Epithelial cell of esophagus (primary cell): ENCODE measurements around the gene ZNF335.

Source experiments
- DNase-seq: peaks from one replicate; pipeline ENCODE4 v3.0.0; 2010; ENCODE audit warnings: low read depth
- H3K4me3 ChIP-seq: 2 replicates; pipeline ENCODE4 v1.5.1; 2011; ENCODE audit warnings: mild to moderate bottlenecking, low read length, control low read depth
- TF ChIP-seq, protein P1 (sequence below): IDR thresholded peaks from 2 replicates; pipeline ENCODE4 v1.5.1; 2011; ENCODE audit warnings: low read depth, mild to moderate bottlenecking, low read length, control low read depth, inconsistent platforms; ENCODE audit not compliant: insufficient read depth; ENCODE audit errors: missing control alignments

ZNF335 gene

DNA sequence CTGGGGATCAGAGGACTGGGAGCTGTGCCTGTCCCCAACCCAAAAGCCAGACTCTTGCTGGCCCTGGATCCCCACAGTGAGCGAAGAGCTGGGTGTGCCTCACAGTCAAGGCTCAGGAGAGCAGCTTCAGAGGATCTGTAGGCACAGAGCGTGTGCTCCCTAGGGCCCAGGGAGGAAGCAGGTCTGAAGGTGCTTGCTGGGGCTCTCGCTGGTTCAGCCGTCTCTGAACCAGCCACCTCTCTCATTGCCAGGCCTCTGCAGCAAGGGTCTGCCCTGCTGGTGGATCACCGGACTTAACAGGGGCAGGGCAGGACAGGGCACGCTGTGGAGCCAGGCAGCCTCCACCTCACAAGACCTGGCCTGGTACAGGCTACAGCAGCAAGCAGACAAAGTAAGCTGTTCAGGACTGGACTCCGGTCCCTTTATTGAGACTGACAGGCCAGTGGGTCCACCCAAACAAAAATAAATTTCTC lies 23.7 kb downstream of the ZNF335 start:
- no peak for DNase-seq
- H3K4me3 ChIP-seq = no peak overlapping the region
- TF ChIP-seq, protein P1, sequence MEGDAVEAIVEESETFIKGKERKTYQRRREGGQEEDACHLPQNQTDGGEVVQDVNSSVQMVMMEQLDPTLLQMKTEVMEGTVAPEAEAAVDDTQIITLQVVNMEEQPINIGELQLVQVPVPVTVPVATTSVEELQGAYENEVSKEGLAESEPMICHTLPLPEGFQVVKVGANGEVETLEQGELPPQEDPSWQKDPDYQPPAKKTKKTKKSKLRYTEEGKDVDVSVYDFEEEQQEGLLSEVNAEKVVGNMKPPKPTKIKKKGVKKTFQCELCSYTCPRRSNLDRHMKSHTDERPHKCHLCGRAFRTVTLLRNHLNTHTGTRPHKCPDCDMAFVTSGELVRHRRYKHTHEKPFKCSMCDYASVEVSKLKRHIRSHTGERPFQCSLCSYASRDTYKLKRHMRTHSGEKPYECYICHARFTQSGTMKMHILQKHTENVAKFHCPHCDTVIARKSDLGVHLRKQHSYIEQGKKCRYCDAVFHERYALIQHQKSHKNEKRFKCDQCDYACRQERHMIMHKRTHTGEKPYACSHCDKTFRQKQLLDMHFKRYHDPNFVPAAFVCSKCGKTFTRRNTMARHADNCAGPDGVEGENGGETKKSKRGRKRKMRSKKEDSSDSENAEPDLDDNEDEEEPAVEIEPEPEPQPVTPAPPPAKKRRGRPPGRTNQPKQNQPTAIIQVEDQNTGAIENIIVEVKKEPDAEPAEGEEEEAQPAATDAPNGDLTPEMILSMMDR = no peak

DNA sequence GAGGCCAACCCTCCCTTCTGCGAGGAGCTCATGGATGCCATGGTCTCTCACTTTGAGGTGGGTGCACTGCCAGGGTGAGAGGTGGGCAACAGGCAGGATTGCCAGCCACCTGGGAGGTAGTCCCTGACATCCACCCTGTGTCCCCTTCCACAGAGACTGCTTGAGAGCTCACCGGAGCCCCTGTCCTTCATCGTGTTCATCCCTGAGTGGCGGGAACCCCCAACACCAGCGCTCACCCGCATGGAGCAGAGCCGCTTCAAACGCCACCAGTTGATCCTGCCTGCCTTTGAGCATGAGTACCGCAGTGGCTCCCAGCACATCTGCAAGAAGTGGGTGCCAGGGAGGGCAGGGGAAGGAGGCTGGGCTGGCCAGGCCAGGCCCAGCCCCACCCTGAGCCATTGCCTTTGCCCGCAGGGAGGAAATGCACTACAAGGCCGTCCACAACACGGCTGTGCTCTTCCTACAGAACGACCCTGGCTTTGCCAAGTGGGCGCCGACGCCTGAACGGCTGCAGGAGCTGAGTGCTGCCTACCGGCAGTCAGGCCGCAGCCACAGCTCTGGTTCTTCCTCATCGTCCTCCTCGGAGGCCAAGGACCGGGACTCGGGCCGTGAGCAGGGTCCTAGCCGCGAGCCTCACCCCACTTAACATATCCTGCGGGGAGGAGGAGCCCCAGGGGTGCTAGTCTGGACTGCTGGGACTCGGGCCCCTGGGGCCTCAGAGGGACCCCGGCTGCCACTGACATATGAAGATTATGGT lies 24.7 kb downstream of the ZNF335 start:
- H3K4me3 ChIP-seq = no peak overlapping the region
- DNase-seq = no peak
- TF ChIP-seq, protein P1 = no peak

DNA sequence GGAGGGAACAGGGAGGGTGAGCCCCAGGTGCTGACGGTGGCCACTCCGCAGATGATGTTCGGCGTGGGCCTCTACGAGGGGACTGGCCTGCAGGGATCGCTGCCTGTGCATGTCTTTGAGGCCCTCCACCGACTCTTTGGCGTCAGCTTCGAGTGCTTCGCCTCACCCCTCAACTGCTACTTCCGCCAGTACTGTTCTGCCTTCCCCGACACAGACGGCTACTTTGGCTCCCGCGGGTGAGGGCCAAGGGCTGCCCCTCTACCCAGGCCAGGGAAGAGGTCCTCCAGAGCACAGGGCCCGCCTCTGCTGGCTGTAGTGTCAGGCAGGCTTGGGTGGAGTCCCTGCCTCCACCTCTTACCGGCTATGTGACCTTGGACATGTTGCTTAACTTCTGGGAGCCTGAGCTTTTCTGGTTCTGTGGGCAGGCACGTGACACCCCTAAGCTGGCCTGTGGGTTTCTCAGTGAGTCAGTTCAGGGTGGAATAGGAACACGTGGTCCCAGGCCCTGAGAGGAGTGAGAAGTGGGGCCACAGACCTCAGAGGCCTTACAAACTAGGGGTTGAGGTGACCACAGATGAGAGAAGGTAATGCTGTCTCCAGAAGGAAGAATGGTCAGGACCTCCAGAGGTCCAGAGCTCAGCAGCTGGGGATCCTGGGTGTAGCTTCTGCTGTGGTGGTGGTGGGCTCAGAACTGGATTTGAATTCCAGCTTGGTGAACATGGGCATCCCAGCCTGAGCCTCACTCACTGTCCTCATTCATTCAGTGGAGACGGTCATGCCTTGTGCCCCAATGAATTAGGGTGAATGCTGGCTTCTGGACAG lies 25.6 kb downstream of the ZNF335 start:
- TF ChIP-seq, protein P1 = no peak
- no peak overlapping the region for H3K4me3 ChIP-seq
- DNase-seq = peak; percentile 51

DNA sequence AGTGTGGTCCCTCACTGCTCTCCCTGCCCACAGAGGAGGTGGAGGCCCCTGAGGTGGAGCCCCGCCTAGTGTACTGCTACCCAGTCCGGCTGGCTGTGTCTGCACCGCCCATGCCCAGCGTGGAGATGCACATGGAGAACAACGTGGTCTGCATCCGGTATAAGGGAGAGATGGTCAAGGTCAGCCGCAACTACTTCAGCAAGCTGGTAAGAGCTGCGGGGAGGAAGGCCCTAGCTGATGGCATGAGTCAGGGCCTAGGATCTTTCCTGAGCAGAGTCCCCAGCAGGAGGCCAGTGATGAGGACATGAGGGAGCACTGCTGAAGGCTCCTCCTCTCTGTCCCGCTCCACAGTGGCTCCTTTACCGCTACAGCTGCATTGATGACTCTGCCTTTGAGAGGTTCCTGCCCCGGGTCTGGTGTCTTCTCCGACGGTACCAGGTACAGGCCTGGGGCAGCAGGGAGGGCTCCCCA lies 26.3 kb downstream of the ZNF335 start:
- no peak for DNase-seq
- TF ChIP-seq, protein P1 = no peak
- no peak overlapping the region for H3K4me3 ChIP-seq

DNA sequence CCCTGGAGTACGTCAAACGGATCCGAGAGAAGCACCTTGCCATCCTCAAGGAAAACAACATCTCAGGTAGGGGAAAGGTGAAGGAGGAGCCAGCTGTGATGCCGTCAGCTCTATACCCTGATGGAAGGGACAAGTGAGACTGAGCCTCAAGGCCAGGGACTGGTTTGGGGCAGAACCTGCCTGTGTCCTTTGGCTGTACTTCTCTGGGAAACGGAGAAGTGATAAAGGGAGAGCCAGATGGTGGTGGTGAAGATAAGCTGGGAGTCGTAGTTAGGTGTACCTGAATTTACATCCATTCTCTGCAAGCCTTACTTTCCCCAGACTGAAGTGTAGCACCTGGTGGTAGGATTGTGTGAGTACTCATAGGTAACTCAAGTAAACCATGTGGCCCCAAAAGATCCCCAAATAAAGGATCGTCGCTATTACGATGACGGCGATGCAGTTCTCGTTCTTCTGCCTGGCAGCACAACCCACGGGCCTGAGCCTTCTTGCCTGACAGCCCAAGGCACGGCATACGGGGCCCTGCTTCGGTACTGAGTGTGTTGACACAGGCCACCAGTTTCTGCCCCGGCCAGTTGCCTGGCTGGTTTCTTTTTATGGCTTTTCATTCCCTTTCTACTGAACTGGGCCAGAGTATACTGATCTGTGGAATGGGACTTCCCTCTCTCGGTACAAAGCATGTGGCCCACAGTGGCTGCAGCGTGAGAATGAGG lies 26.9 kb downstream of the ZNF335 start:
- no peak for DNase-seq
- TF ChIP-seq, protein P1 = peak; percentile 31
- H3K4me3 ChIP-seq = no peak overlapping the region

DNA sequence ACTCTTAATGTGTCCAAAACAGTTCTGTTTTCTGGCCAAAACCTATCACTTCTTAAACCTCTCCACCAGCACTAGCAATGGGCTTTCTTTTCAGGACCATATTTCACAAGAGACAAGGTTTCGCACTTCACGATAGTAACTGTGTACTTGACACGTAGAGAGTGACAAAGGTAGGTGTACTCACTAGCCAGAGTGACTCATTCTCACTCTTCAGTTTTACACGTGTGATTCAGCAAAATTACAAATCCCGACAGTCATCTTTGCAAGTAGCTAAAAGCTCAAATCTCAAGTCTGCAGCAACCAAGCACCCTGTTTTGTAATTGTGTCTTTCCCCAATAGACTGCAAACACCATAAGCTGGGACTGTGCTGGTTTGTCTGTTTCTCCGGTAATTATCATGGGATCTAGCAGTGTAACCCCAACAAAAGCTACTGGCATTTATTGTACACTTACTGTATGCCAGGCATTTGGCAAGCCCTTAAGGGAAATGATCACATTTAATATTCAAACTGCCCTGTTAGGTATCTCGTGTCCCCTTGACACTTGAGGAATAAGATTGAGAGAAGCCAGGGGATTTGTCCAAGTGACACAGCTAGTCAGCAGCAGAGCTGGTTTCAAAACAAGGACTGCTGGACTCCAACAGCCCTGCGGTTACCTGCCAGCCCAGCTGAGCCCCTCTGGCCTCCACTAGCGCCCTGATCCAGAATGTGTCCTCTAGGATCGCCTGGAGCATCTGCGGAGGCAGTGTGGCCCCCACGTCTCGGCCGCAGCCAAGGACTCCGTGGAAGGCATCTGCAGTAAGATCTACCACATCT lies 27.6 kb downstream of the ZNF335 start:
- DNase-seq = peak; percentile 96
- TF ChIP-seq, protein P1 = no peak
- H3K4me3 ChIP-seq = no peak overlapping the region
